NCI-H1092 treated with DMSO at 0.1 percent for 48 hours (cell line): ENCODE results near the gene SYPL2.
A peak's percentile ranks its signal among the peaks of the same experiment; 100 is the strongest.
"Not testable (repeated sequence)": the region's sequence is repeated elsewhere in the genome, so short reads cannot be mapped to it uniquely, and the experiment has no call there.

Experiments used
- DNase-seq: peaks from one replicate; lab custom pipeline; 2025; lab: John Stamatoyannopoulos, UW

SYPL2 gene

GRCh38 chr1:109466452-109467300, at the start of gene SYPL2:
Gene SYPL2 (plus strand): TSS chr1:109466546. CDS start chr1:109466844, 298 bp downstream.
- no peak for DNase-seq

DNA sequence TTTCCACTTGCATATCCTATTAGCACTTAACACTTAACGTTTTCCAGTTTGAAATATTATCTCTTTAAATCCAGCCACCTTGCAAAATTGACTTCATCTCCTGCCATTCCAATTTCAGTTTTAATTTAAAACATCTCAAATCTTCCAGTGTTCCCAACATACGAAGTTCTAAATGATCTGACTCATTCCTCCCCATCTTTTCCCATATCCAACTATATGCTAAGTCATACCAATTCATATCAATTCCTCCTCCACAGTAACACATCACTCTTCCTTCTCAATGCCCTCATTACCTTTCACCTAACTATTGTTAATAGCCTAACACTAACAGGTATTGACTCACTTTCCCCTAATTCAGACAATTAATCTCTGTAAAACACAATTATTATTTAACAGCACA, 42.8 kb upstream of the SYPL2 start:
- no peak for DNase-seq

GRCh38 chr1:109425391-109426280, 40.7 kb upstream of the SYPL2 start:
- peak; percentile 28 for DNase-seq

GRCh38 chr1:109426281-109427170, 39.8 kb upstream of the SYPL2 start, which contains the start of gene PSMA5:
Gene PSMA5 (minus strand): TSS chr1:109426448. CDS start chr1:109426330, 118 bp downstream.
- peak; percentile 98 for DNase-seq

DNA sequence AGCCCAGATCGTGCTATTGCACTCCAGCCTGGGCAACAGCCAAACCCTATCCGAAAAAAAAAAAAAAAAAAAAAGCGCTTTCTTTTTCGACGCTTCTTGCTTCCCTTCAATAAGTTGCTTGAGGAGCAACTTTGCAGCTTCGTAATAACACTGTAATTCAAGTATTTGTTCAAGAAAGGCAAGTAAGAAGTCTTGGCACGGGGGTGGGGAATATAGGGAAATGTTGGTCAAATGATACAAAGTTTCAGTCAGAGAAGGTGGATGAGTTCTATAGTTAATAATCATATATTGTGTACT, 39.2 kb upstream of the SYPL2 start:
- DNase-seq: no peak

- DNase-seq: no peak
These were observed 34.0 kb upstream of the SYPL2 start for GRCh38 chr1:109432336-109432735.

DNA sequence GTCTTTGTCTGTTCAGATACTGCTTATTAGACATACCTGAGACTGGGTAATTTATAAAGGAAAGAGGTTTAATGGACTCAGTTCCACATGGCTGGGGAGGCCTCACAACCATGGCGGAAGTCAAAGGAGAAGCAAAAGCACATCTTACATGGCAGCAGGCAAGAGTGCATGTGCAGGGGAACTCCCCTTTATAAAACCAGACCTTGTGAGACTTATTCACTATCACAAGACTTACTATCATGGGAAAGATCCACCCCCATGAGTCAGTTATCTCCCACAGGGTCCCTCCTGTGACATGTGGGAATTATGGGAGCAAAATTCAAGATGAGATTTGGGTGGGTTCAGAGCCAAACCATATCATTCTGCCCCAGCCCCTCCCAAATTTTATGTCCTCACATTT, 33.0 kb upstream of the SYPL2 start:
- DNase-seq: no peak

- DNase-seq: no peak
These were observed 31.9 kb upstream of the SYPL2 start for GRCh38 chr1:109434484-109434883.

DNA sequence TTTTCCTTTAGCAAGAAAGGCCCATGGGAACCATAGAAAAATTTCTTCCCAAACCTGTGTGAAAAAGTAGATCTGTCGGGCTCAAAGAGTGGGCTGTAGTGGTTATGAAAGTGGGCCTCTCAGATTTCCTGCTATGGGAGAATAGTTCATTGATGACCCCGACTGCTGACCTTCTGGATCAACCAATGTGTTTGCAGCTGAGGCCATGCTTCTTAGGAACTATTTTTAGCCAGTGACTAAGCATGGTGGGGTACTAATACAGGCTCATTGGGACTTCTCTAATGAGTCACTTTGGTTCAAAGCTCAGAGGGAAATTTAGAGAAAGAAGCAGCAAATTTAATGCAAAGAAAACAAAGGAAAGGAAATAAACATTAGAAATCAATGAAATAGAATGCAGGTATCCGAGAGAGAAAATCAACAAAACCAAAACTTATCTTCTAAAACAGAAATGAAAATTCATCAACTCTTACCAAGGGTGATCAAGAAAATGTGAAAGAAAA, 27.5 kb upstream of the SYPL2 start:
- no peak for DNase-seq

- DNase-seq: no peak
These were observed 25.3 kb upstream of the SYPL2 start for GRCh38 chr1:109441069-109441468.

DNA sequence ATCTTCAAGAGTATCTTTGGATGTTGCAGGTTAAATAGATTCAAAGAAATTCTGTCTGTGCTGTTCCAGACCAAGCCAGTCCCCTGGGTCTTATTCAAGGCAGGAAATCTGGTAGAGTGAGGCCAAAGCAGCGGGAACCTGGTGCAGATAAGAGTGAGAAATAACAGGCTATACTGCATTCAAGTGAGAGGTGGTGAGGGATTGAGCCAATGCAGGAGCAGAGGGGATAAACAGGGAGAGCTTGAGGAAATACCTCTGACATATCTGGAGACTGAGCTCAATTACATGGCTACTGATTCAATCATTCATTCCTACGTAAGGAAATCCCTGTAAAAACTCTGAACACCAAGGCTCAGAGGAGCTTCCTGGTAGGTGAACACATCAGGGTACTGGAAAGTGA, 22.9 kb upstream of the SYPL2 start:
- DNase-seq: no peak

- no peak for DNase-seq
These were observed 22.0 kb upstream of the SYPL2 start for GRCh38 chr1:109444346-109444745.

DNA sequence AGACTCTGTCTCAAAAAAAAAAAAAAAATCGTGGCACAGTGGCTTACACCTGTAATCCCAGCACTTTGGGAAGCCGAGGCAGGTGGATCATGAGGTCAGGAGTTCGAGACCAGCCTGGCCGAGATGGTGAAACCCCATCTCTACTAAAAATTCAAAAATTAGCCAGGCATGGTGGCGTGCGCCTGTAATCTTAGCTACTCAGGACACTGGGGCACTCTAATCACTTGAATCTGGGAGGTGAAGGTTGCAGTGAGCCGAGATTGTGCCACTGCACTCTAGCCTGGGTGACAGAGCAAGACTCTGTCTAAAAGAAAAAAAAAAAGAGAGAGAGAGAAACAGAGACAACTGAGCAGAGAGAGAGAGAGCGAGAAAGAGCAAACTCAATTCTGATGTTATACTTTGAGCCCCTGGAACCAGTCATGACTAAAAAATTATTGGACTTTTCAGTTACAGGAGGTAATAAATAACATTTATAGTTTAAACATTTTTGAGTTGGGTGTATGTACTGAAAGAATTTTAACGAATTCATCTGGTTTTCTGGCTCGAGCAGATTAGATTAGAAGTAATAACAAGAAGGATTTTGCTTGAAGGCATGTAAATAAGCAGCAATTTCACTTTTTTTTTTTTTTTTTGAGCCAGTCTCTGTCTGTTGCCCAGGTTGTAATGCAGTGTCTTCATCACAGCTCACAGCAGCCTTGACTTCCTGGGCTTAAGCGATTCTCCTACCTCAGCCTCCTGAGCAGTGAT, 20.2 kb upstream of the SYPL2 start:
- DNase-seq: not testable (repeated sequence)

DNA sequence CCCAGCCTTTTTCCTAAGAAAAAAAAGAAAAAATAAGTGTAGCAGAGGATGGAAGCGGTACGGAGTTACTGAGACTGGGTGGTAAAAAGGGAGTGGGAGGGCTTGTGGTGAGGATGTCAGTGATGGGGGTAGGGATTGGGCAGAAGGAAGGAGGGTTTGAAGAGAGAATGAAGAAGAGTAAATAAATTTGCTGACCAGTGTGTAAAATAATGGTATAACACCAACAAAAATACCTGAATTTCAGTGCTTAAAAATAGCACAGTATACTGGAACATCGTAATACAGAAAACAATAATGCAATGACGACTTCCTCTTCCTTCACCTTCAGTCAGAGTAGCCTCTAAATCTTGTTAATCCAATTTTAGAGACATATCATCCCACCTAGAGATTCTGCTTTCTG, 18.8 kb upstream of the SYPL2 start:
- DNase-seq: no peak

- no peak for DNase-seq
These were observed 11.7 kb upstream of the SYPL2 start for GRCh38 chr1:109454497-109455133.

DNA sequence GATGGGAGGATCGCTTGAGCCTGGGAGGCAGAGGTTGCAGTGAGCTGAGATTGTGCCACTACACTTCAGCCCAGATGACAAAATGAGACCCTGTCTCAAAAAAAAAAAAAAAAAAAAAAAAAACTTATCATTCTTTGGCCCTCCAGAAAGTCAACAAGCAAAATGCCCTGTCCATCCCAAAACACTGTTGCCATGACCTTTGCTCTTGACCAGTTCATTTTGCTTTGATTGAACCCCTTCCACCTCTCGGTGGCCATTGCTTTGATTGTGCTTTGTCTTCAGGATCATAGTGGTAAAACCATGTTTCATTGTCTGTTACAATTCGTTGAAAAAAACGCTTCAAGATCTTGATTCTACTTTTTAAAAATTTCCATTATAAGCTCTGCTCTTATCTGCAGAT, 8.5 kb upstream of the SYPL2 start:
- DNase-seq: no peak

GRCh38 chr1:109466125-109466451, 258 bp upstream of the SYPL2 start:
- no peak for DNase-seq

- no peak for DNase-seq
These were observed 993 bp downstream of the SYPL2 start for GRCh38 chr1:109467301-109467777.

DNA sequence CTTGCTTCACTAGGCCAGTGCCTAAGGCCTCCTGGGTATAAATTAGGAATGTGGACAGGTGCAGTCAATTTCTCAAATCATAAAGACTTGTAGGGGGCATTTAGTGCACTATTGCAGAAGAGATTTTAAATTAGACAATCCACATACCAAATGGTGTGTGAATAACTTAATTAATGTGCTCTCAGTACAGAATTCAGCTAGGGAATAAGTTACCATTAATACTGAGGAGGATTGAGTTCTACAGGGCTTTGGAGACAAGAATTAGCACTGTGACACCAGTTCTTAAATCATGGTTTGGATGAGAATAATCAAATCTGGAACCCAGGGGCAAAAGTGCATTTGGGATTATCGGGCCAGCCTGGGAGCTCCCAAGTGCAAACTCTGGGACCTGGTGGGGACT, 1.7 kb downstream of the SYPL2 start:
- no peak for DNase-seq

GRCh38 chr1:109468903-109469302, 2.6 kb downstream of the SYPL2 start:
- no peak for DNase-seq

- no peak for DNase-seq
These were observed 3.9 kb downstream of the SYPL2 start for GRCh38 chr1:109470245-109470644.
